Lower lobe of right lung (tissue), 2 donors: Measurements from ENCODE around the gene RAMP1. TPM values are rescaled to one million over a fixed set of nuclear protein-coding genes. Genes with fewer than 3 reads are reported as not detected.
"Not testable (repeated sequence)": the region's sequence is repeated elsewhere in the genome, so short reads cannot be mapped to it uniquely, and the experiment has no call there.

ENCODE experiments used
- ATAC-seq, 2 donors: fragments of 200-7000 bp; cut with Tn5 transposase; one replicate each; pipeline ENCODE4 v1.9.1; 2020 to 2022; ENCODE audit warnings: mild to moderate bottlenecking in 2 of 2, moderate library complexity in 2 of 2
- DNase-seq: peaks from one replicate; pipeline ENCODE4 v3.0.0-alpha.2; 2020
- H3K27ac ChIP-seq: fragments of 200-600 bp; one replicate; pipeline ENCODE4 v1.8.0; 2022
- H3K27me3 ChIP-seq: fragments of 200-600 bp; one replicate; pipeline ENCODE4 v1.8.0; 2022; ENCODE audit warnings: low read depth
- H3K36me3 ChIP-seq: fragments of 200-600 bp; one replicate; pipeline ENCODE4 v1.8.0; 2022; ENCODE audit warnings: mild to moderate bottlenecking
- H3K4me1 ChIP-seq: fragments of 200-600 bp; one replicate; pipeline ENCODE4 v1.8.0; 2022
- H3K4me3 ChIP-seq: fragments of 200-600 bp; one replicate; pipeline ENCODE4 v1.8.0; 2022; ENCODE audit warnings: mild to moderate bottlenecking
- H3K9me3 ChIP-seq: fragments of 200-600 bp; one replicate; pipeline ENCODE4 v1.8.0; 2022
- CTCF ChIP-seq: fragments of 200-600 bp; IDR thresholded peaks from one replicate; pipeline ENCODE4 v1.8.0; 2022; ENCODE audit warnings: antibody characterized with exemption, mild to moderate bottlenecking
- intact Hi-C: fragments of 100-400 bp; cut with DNase I; formaldehyde crosslinking; loops from one replicate; pipeline ENCODE4 v1.11.0; 2022
- total RNA-seq: library from RNA; stranded (reverse); fragmentation: NEBNext Ultra II Directional; extraction: Animal tissue kit (Norgen Biotek cat#: 25700); gene quantifications from one replicate; pipeline ENCODE4 v1.2.1, GENCODE V29; 2021
- donor health status: DM: no; HTN: yes; CAD: no; lungs with severe emphysema.

Gene RAMP1
- total RNA-seq, 1 donor from 2014 or later: 5.1 TPM

GRCh38 chr2:237867465-237867864 is 8.0 kb downstream of the RAMP1 start:
- intact Hi-C loops: no loop called here
- Histone ChIP-seq H3K27me3 (no peaks in the 10 kb centered on the region), H3K4me1 (no peaks in the 10 kb centered on the region), H3K36me3 (no peaks in the 10 kb centered on the region), H3K4me3 (no peak overlapping the region), H3K27ac (no peak overlapping the region), H3K9me3 (no peaks in the 10 kb centered on the region)
- no peak for DNase-seq
- no peak for TF ChIP-seq CTCF
- no peak for ATAC-seq

- H3K27me3 ChIP-seq, ATAC-seq, intact Hi-C loops, H3K27ac ChIP-seq, H3K4me3 ChIP-seq, H3K4me1 ChIP-seq, H3K9me3 ChIP-seq, H3K36me3 ChIP-seq, DNase-seq: not testable (repeated sequence)
Observed at GRCh38 chr2:237868074-237868473, 8.7 kb downstream of the RAMP1 start.

GRCh38 chr2:237868631-237869342 is 9.4 kb downstream of the RAMP1 start:
- Histone ChIP-seq H3K4me1 (no peaks in the 10 kb centered on the region), H3K4me3 (no peak overlapping the region), H3K27ac (no peak overlapping the region), H3K27me3 (no peaks in the 10 kb centered on the region), H3K9me3 (no peaks in the 10 kb centered on the region), H3K36me3 (no peaks in the 10 kb centered on the region)
- intact Hi-C loops: no loop called here
- ATAC-seq (no peak), DNase-seq (no peak)
- TF ChIP-seq CTCF: no peak

- no peak for ATAC-seq
- TF ChIP-seq CTCF: no peak
- Histone ChIP-seq H3K27me3 (no peaks in the 10 kb centered on the region), H3K36me3 (no peaks in the 10 kb centered on the region), H3K27ac (no peak overlapping the region), H3K4me3 (no peak overlapping the region), H3K9me3 (no peaks in the 10 kb centered on the region), H3K4me1 (no peaks in the 10 kb centered on the region)
- intact Hi-C loops: no loop called here
- no peak for DNase-seq
Observed at GRCh38 chr2:237869343-237870102, 10.1 kb downstream of the RAMP1 start.

GRCh38 chr2:237870126-237870525 is 10.7 kb downstream of the RAMP1 start:
- TF ChIP-seq CTCF: no peak
- intact Hi-C loops: no loop called here
- Histone ChIP-seq H3K27ac (no peak overlapping the region), H3K36me3 (no peaks in the 10 kb centered on the region), H3K27me3 (no peaks in the 10 kb centered on the region), H3K9me3 (no peaks in the 10 kb centered on the region), H3K4me3 (no peak overlapping the region), H3K4me1 (no peaks in the 10 kb centered on the region)
- ATAC-seq (no peak), DNase-seq (no peak)
